H1 (cell line): ENCODE data around the gene CST4. TPM values are rescaled to one million over a fixed set of nuclear protein-coding genes. Genes with fewer than 3 reads are reported as not detected.

Experiments used
- CTCF ChIA-PET: fragments of 300-600 bp; sonication (Branson Sonifier 250); formaldehyde crosslinking; loops from one replicate; lab custom pipeline; 2021; ENCODE audit not compliant: partially characterized antibody; lab: Charles Lee
- POLR2A ChIA-PET: fragments of 300-600 bp; sonication (Branson Sonifier 250); formaldehyde crosslinking; loops from one replicate; lab custom pipeline; 2021; ENCODE audit warnings: inconsistent platforms; ENCODE audit not compliant: partially characterized antibody; lab: Charles Lee
- DNase-seq, 2 experiments: peaks; one replicate each; pipeline versions ENCODE4 v3.0.0 to v3.0.0-alpha.2; 2010 to 2022; ENCODE audit warnings: low spot score in 2 of 2, low read depth in 1 of 2, mixed read lengths in 1 of 2
- FAIRE-seq: peaks from 2 replicates; lab custom pipeline; 2011; peaks lifted over from hg19 to GRCh38; lab: Jason Lieb, UNC
- H2AFZ ChIP-seq: 2 replicates; pipeline ENCODE4 v1.8.1; 2012; ENCODE audit warnings: low read length, inconsistent platforms
- H2AK5ac ChIP-seq: 2 replicates; pipeline ENCODE4 v1.6.1; 2013; ENCODE audit warnings: low read depth, low read length
- H2BK120ac ChIP-seq: replicated peaks from 2 replicates; pipeline ENCODE3; 2013; ENCODE audit warnings: low read depth, low read length, inconsistent platforms
- H2BK12ac ChIP-seq: 2 replicates; pipeline ENCODE4 v1.6.1; 2013; ENCODE audit warnings: low read depth, low read length
- H2BK15ac ChIP-seq: 2 replicates; pipeline ENCODE4 v1.6.1; 2013; ENCODE audit warnings: low read length
- H2BK20ac ChIP-seq: 2 replicates; pipeline ENCODE4 v1.6.1; 2013; ENCODE audit warnings: low read length
- H2BK5ac ChIP-seq: 2 replicates; pipeline ENCODE4 v1.6.1; 2013; ENCODE audit warnings: low read depth, low read length
- H3K14ac ChIP-seq: 2 replicates; pipeline ENCODE4 v1.6.1; 2013; ENCODE audit warnings: inconsistent platforms; ENCODE audit not compliant: insufficient read length
- H3K18ac ChIP-seq: 2 replicates; pipeline ENCODE4 v1.6.1; 2013; ENCODE audit warnings: low read length; ENCODE audit errors: extremely low read depth
- H3K23ac ChIP-seq: 2 replicates; pipeline ENCODE4 v1.6.1; 2013; ENCODE audit warnings: inconsistent platforms; ENCODE audit not compliant: insufficient read length
- H3K23me2 ChIP-seq: 2 replicates; pipeline ENCODE4 v1.6.1; 2013; ENCODE audit warnings: low read depth, low read length
- H3K27ac ChIP-seq: 2 replicates; pipeline ENCODE4 v1.6.1; 2011; ENCODE audit warnings: low read depth, low read length, inconsistent platforms
- H3K27me3 ChIP-seq, 4 experiments: replicated peaks in 1 of 4; 1 replicate in 1 of 4; 2 replicates in 3 of 4; pipeline versions ENCODE4 v1.6.1 to v1.8.1; 2011 to 2013; ENCODE audit warnings: low read length in 3 of 4, mild to moderate bottlenecking in 3 of 4, inconsistent platforms in 2 of 4, mixed read lengths in 2 of 4, moderate library complexity in 1 of 4; ENCODE audit not compliant: control insufficient read depth in 3 of 4, insufficient read depth in 3 of 4; ENCODE audit errors: extremely low read depth in 1 of 4
- H3K36me3 ChIP-seq, 4 experiments: 2 replicates each; pipeline versions ENCODE4 v1.6.1 to v1.8.1; 2011 to 2013; ENCODE audit warnings: mild to moderate bottlenecking in 4 of 4, low read length in 3 of 4, moderate library complexity in 2 of 4, control low read depth in 1 of 4, inconsistent platforms in 1 of 4; ENCODE audit not compliant: insufficient read depth in 4 of 4, control insufficient read depth in 2 of 4
- H3K4ac ChIP-seq: replicated peaks from 2 replicates; pipeline ENCODE3; 2013; ENCODE audit warnings: low read length, low read depth, mixed read lengths, inconsistent platforms; ENCODE audit not compliant: insufficient read length
- H3K4me1 ChIP-seq, 4 experiments: replicated peaks in 1 of 4; 1 replicate in 1 of 4; 2 replicates in 3 of 4; pipeline versions ENCODE4 v1.6.1 to v1.8.1; 2011 to 2013; ENCODE audit warnings: low read length in 3 of 4, inconsistent platforms in 2 of 4, mixed read lengths in 1 of 4; ENCODE audit not compliant: insufficient read depth in 4 of 4, control insufficient read depth in 3 of 4
- H3K4me2 ChIP-seq, 2 experiments: 2 replicates each; pipeline versions ENCODE4 v1.6.1 to v1.8.1; 2011 to 2013; ENCODE audit warnings: low read depth in 2 of 2, low read length in 2 of 2, control low read depth in 1 of 2, inconsistent platforms in 1 of 2, mild to moderate bottlenecking in 1 of 2; ENCODE audit not compliant: insufficient read depth in 1 of 2
- H3K4me3 ChIP-seq, 4 experiments: fragments of 200-600, 300-600 bp in 1 of 4; sonication (generic), shearing (Covaris generic), sonication (Bioruptor Twin) in 1 of 4; 2 replicates each; pipeline versions ENCODE4 v1.5.1 to v1.8.1; 2011 to 2016; ENCODE audit warnings: low read length in 4 of 4, low read depth in 3 of 4, control low read depth in 2 of 4, inconsistent platforms in 2 of 4, mild to moderate bottlenecking in 2 of 4, mixed read lengths in 1 of 4, moderate library complexity in 1 of 4; ENCODE audit not compliant: insufficient read depth in 2 of 4; ENCODE audit errors: extremely low read depth in 1 of 4
- H3K56ac ChIP-seq: replicated peaks from 2 replicates; pipeline ENCODE3; 2013; ENCODE audit warnings: low read depth, mild to moderate bottlenecking, mixed read lengths, low read length, inconsistent platforms; ENCODE audit not compliant: insufficient read length
- H3K79me1 ChIP-seq: 2 replicates; pipeline ENCODE4 v1.6.1; 2013; ENCODE audit warnings: low read depth, low read length, control low read depth
- H3K79me2 ChIP-seq, 2 experiments: 2 replicates each; pipeline versions ENCODE4 v1.6.1 to v1.8.1; 2012 to 2013; ENCODE audit warnings: low read length in 2 of 2, mild to moderate bottlenecking in 2 of 2, inconsistent platforms in 1 of 2; ENCODE audit not compliant: insufficient read depth in 2 of 2, control insufficient read depth in 1 of 2
- H3K9ac ChIP-seq, 4 experiments: replicated peaks in 1 of 4; 1 replicate in 1 of 4; 2 replicates in 3 of 4; pipeline versions ENCODE4 v1.6.1 to v1.8.1; 2011 to 2013; ENCODE audit warnings: low read depth in 3 of 4, low read length in 3 of 4, control low read depth in 2 of 4, mild to moderate bottlenecking in 2 of 4, moderate library complexity in 2 of 4, inconsistent platforms in 1 of 4; ENCODE audit errors: extremely low read depth in 1 of 4
- H3K9me3 ChIP-seq, 2 experiments: 2 replicates each; pipeline versions ENCODE4 v1.6.1 to v1.8.1; 2012 to 2013; ENCODE audit warnings: mild to moderate bottlenecking in 2 of 2, moderate library complexity in 2 of 2, control low read depth in 1 of 2, inconsistent platforms in 1 of 2, low read depth in 1 of 2, low read length in 1 of 2, mixed read lengths in 1 of 2; ENCODE audit not compliant: insufficient read depth in 2 of 2
- H4K20me1 ChIP-seq, 2 experiments: replicated peaks in 1 of 2; 2 replicates each; pipeline versions ENCODE3 to v1.8.1; 2011 to 2013; ENCODE audit warnings: inconsistent platforms in 2 of 2, low read length in 2 of 2, mild to moderate bottlenecking in 1 of 2; ENCODE audit not compliant: insufficient read depth in 2 of 2, control insufficient read depth in 1 of 2
- H4K5ac ChIP-seq: 2 replicates; pipeline ENCODE4 v1.6.1; 2013; ENCODE audit warnings: low read length, low read depth, mixed read lengths, inconsistent platforms; ENCODE audit not compliant: insufficient read length
- H4K8ac ChIP-seq: 2 replicates; pipeline ENCODE4 v1.8.0; 2013; ENCODE audit warnings: mild to moderate bottlenecking, moderate library complexity, low read length, inconsistent platforms; ENCODE audit not compliant: insufficient read depth; ENCODE audit errors: extremely low read depth
- H4K91ac ChIP-seq: replicated peaks from 2 replicates; pipeline ENCODE3; 2013; ENCODE audit warnings: low read length, mixed read lengths, inconsistent platforms; ENCODE audit not compliant: insufficient read length
- BRCA1 ChIP-seq: IDR thresholded peaks from 2 replicates; pipeline ENCODE4 v1.6.1; 2012; ENCODE audit warnings: low read depth, low read length, improper control_type of control experiment
- CBX8 ChIP-seq: fragments of 300-800, 300-1000 bp; sonication (generic); IDR thresholded peaks from 2 replicates; pipeline ENCODE4 v1.7.1; 2016; ENCODE audit warnings: low read depth, low read length, borderline replicate concordance
- CHD1 ChIP-seq: IDR thresholded peaks from 2 replicates; pipeline ENCODE4 v1.6.1; 2012; ENCODE audit warnings: low read depth, low read length, improper control_type of control experiment
- CHD2 ChIP-seq: IDR thresholded peaks from 2 replicates; pipeline ENCODE4 v1.6.1; 2012; ENCODE audit warnings: low read length, improper control_type of control experiment
- EP300 ChIP-seq, 2 experiments: IDR thresholded peaks; 1 replicate in 1 of 2; 2 replicates in 1 of 2; pipeline ENCODE4 v1.6.1; 2011 to 2012; ENCODE audit warnings: low read depth in 2 of 2, low read length in 2 of 2, mild to moderate bottlenecking in 2 of 2, borderline replicate concordance in 1 of 2, inconsistent platforms in 1 of 2, moderate library complexity in 1 of 2
- GTF2F1 ChIP-seq: IDR thresholded peaks from 2 replicates; pipeline ENCODE4 v1.6.1; 2012; ENCODE audit warnings: low read depth, low read length, improper control_type of control experiment, borderline replicate concordance
- NRF1 ChIP-seq: IDR thresholded peaks from 2 replicates; pipeline ENCODE4 v1.6.1; 2011; ENCODE audit warnings: mild to moderate bottlenecking, low read depth, low read length, improper control_type of control experiment
- RAD21 ChIP-seq, 2 experiments: IDR thresholded peaks in 1 of 2; conservative IDR thresholded peaks in 1 of 2; 2 replicates each; pipeline ENCODE4 v1.6.1; 2011; ENCODE audit warnings: low read depth in 2 of 2, low read length in 2 of 2, improper control_type of control experiment in 1 of 2, inconsistent platforms in 1 of 2, mild to moderate bottlenecking in 1 of 2, moderate library complexity in 1 of 2
- RFX5 ChIP-seq: IDR thresholded peaks from 2 replicates; pipeline ENCODE4 v1.6.1; 2011; ENCODE audit warnings: low read depth, low read length, improper control_type of control experiment, borderline replicate concordance
- SIN3A ChIP-seq, 2 experiments: IDR thresholded peaks in 1 of 2; conservative IDR thresholded peaks in 1 of 2; 2 replicates each; pipeline ENCODE4 v1.6.1; 2011 to 2012; ENCODE audit warnings: low read length in 2 of 2, improper control_type of control experiment in 1 of 2, low read depth in 1 of 2, mild to moderate bottlenecking in 1 of 2
- SP4 ChIP-seq: IDR thresholded peaks from 2 replicates; pipeline ENCODE4 v1.6.1; 2012; ENCODE audit warnings: low read length, inconsistent platforms
- TAF7 ChIP-seq: optimal IDR thresholded peaks from 2 replicates; pipeline ENCODE3; 2011; ENCODE audit warnings: low read depth, mild to moderate bottlenecking, inconsistent platforms, low read length, moderate library complexity, borderline replicate concordance
- YY1 ChIP-seq: IDR thresholded peaks from 2 replicates; pipeline ENCODE4 v1.6.1; 2011; ENCODE audit warnings: low read depth, mild to moderate bottlenecking, low read length
- WGBS, 2 experiments: shearing (Covaris generic) in 1 of 2; methylation state at CpG; one replicate each; pipeline versions ENCODE4 v1.1.6 to v1.1.7; 2013 to 2015; ENCODE audit warnings: low lambda C conversion rate in 2 of 2, mixed read lengths in 2 of 2, inconsistent platforms in 1 of 2, low coverage in 1 of 2, missing lambda C conversion rate in 1 of 2; ENCODE audit not compliant: insufficient replicate concordance in 2 of 2, insufficient coverage in 1 of 2, insufficient read length in 1 of 2; ENCODE audit errors: extremely low coverage in 1 of 2, missing lambda C conversion rate in 1 of 2; 5-methylcytosine and 5-hydroxymethylcytosine counted together
- polyA plus RNA-seq, 7 experiments: library from polyadenylated mRNA; depleted of rRNA in 3 of 7; stranded (reverse) in 5 of 7; unstranded in 2 of 7; fragments of >200 nt in 5 of 7; fragments of 200-250 nt in 2 of 7; gene quantifications; 1 replicate in 5 of 7; 2 replicates in 1 of 7; 4 replicates in 1 of 7; pipeline versions ENCODE4 v1.2.1 to v1.2.3, GENCODE V29; 2011 to 2013; ENCODE audit warnings: missing spikeins in 2 of 7, mixed read lengths in 2 of 7
- total RNA-seq: library from RNA; stranded (reverse); fragmentation: NEBNext Ultra II Directional; extraction: Animal tissue kit (Norgen Biotek cat#: 25700); gene quantifications from 2 replicates; pipeline ENCODE4 v1.2.1, GENCODE V29; 2021

The CST4 gene
- total and polyA plus RNA-seq, 2 of the 8 experiments (the other 6 are each of a cell fraction or from before 2014, with no cell fraction given), result not detected

- no peaks in the 10 kb centered on the region for H3K79me1 ChIP-seq
- FAIRE-seq (no peak), DNase-seq (no peak)
- no peaks in the 10 kb centered on the region for H3K27me3 ChIP-seq
- no peaks in the 10 kb centered on the region for H3K9me3 ChIP-seq
- no peak overlapping the region for H4K8ac ChIP-seq
- H2BK5ac ChIP-seq, result no peak overlapping the region
- 96% methylated on average over 3 of the region's 3 CpGs; no CpG with 5 or more reads in 1 of the 2 experiments for WGBS, 2 experiments
- no peak overlapping the region for H3K9ac ChIP-seq
- POLR2A ChIA-PET, result no interaction called here
- no peak overlapping the region for H3K56ac ChIP-seq
- no peaks in the 10 kb centered on the region for H4K20me1 ChIP-seq
- H2BK12ac ChIP-seq, result 0 out of 2 replicates have a peak overlapping the region, but pooled peaks have one; percentile 2
- H3K4me1 ChIP-seq, result peaks cover 0 to 8% (median 2%) of the 10 kb centered on the region in 4 experiments; a peak in 4 of 7 replicates
- no peak overlapping the region for H3K4me2 ChIP-seq
- no peak overlapping the region for H4K5ac ChIP-seq
- H3K23me2 ChIP-seq, result no peaks in the 10 kb centered on the region
- no peak overlapping the region for H2BK15ac ChIP-seq
- H3K4me3 ChIP-seq, result no peak overlapping the region
- H2AK5ac ChIP-seq, result peak overlapping the region; percentile 88; the same call in 1 of the 2 replicates
- no peaks in the 10 kb centered on the region for H3K36me3 ChIP-seq
- H4K91ac ChIP-seq, result no peak overlapping the region
- CTCF ChIA-PET, result interaction anchor here (1.0 to 2.3 kb wide), 4 partner anchors 17 to 250 kb away, joined by 3 to 7 read pairs (median 4); no protein-coding TSS in a partner anchor
- H3K79me2 ChIP-seq, result no peaks in the 10 kb centered on the region
- H2BK20ac ChIP-seq, result no peak overlapping the region
- no peak overlapping the region for H3K23ac ChIP-seq
- no peak overlapping the region for H2BK120ac ChIP-seq
- H3K4ac ChIP-seq, result no peak overlapping the region
- TF ChIP-seq SIN3A (conservative IDR thresholded peaks at IDR 0.05 in 1 of 2, IDR thresholded peaks at IDR 0.05 in 1 of 2; ENCODE audit: low read depth in 1 of 2, low read length in 2 of 2) (no peak), YY1 (no peak), RAD21 (IDR thresholded peaks at IDR 0.05 in 1 of 2, conservative IDR thresholded peaks at IDR 0.05 in 1 of 2; ENCODE audit: low read depth in 2 of 2, low read length in 2 of 2) (no peak), CHD2 (no peak), RFX5 (no peak), EP300 (IDR thresholded peaks at IDR 0.05; ENCODE audit: borderline replicate concordance in 1 of 2, low read depth in 2 of 2, low read length in 2 of 2) (no peak), CHD1 (no peak), TAF7 (no peak), SP4 (no peak), CBX8 (no peak), NRF1 (no peak), BRCA1 (no peak), GTF2F1 (no peak)
- H2AFZ ChIP-seq, result no peak overlapping the region
- no peak overlapping the region for H3K14ac ChIP-seq
- no peak overlapping the region for H3K18ac ChIP-seq
- no peak overlapping the region for H3K27ac ChIP-seq
Measured at GRCh38 chr20:23691675-23692074, 2.8 kb upstream of the CST4 start.
